GM18511 (cell line): ENCODE results near the gene JDP2.

Source experiments
- ATAC-seq: cut with Tn5 transposase; IDR thresholded peaks from one replicate; pipeline ENCODE4 v1.9.1; 2021; ENCODE audit warnings: mild to moderate bottlenecking, moderate library complexity; ENCODE audit not compliant: unreplicated experiment

The JDP2 gene

DNA sequence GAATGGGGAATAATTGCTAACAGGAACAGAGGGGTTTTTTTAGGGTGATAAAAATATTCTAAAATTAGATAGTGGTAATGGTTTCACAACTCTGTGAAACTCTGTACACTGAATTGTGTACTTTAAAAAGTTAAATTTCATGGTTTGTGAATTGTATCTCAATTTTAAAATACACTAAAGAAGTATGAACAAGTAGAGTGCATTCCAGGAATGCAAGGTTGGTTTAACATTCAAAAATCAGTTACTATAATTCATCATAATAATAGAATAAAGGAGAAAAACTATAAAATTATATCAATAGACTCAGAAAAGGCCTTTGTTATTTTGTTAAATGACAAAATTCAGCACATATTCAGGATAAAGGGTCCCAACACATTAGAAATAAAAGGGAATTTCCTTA is 83.4 kb downstream of the JDP2 start:
- ATAC-seq: no peak

- peak; percentile 34 for ATAC-seq
Measured at GRCh38 chr14:75513911-75514672, 86.3 kb downstream of the JDP2 start.

DNA sequence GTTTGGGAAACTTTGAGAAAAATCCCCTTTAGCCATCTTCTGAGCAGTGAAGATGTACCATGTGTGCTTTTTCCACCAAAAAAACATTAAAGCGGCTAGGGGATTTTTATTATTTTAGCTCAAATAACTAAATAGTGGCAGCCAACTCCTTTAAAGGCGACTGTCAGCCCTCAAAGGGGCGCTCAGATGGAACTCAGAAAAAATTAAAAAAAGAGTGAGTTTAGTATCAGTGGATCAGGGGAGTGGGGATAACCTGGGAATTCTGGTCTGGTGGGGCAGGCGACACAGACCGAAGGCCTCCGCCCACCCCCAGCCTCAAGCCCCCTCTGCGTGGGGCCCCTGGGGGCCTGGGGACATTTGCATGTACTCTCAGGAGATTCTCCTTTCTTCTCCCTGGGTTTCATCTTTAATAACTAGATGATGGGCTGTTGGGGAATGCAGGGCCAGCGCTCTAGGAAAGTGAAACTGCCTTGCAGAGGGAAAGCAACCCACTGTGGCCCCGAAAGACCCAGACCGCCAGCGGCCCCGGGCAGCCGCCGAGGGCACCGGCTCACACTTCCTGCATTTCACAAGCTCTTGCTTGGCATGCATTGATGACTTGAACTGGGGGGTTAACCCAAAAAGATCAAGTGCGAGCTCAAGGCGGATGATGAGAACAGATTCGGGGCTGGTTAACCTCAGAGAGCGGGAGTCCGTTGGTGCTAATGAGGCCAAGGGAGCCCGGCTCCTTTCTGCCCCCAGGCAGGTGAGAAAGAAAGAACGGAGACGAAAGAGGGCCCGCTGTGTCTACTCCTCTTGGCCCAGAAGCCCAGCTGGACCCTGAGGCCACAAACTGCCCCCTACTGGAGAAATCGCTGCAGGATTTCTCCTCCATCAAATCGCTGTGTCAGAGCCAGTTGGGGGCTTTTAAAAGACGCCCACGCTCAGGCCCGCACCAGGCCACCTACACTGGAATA is 87.1 kb downstream of the JDP2 start:
- ATAC-seq: peak; percentile 67

DNA sequence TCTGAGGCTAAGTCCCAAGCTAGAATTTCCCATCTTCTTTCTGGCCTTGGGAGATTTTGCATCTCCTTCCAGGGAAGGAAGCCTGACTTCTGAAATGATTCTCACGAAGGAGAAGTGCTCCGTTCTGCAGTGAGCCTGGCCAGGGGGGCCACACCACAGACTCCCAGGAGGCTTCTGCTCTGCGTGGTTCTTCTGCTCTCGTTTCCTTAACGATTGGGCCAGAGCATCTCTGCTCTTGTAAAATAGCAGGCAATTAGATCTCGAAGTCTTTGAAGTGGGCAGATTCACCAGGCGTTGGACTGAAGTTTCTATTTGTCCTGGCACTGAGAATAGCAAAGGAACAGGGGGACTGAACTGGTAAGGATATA is 87.8 kb downstream of the JDP2 start:
- peak; percentile 54 for ATAC-seq

DNA sequence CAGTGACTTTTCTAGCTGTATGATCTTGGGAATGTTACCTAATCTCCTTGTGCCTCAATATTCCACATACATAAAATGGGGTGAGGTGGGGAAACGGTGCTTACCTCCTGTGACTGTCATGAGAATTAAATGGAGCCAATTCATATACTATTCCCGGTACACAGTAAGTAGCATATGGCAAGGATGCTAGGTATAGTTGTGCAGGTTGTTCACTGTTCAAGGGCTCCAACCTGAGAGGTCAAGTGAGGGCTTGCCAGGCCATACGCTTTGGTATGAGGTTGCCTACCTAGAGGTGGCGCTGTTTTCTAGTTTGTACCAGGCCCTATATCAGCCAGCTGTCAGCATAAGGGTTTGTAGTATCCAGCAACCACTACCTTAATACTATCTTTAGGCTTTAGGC is 90.8 kb downstream of the JDP2 start:
- no peak for ATAC-seq

- no peak for ATAC-seq
Measured at GRCh38 chr14:75519394-75519793, 91.6 kb downstream of the JDP2 start.

- no peak for ATAC-seq
Measured at GRCh38 chr14:75519826-75520728, 92.3 kb downstream of the JDP2 start.

GRCh38 chr14:75520852-75521251 is 93.0 kb downstream of the JDP2 start:
- no peak for ATAC-seq

DNA sequence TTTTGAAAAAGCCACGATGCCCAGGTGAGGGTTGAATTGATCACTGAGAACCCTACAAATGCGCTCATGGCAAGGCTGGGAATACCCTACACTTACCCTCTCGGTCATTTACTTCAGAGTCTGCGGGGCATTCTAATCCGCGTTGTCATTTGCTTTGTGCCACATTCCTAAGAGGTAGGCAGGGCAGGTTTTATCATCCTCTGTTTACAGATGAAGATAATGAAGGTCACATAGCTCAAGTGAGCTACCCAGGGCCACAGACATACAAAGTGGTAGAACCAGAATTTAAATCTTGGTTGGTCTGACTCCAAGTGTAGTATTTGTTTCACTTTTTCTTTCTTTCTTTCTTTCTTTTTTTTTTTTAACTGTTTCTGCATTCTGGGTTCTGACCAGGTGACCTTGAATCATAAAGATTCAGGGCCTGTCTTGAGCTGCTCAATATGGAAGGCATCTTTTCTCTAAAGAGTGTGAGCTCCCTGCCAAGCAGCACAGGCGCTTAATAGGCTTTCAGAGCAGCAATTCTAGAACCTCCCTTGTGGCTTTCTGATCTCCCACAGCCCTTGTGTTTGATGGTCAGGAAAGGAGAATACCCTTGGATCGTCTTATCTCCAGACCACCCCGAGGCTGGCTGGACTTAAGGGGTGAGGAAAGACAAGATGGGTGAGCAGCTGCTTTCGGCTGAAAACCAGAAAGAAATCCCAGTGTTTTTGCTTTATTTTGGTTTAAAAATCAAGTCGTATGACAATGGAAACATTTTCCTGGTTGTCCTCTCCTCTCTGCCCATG is 93.8 kb downstream of the JDP2 start:
- ATAC-seq: peak; percentile 32

DNA sequence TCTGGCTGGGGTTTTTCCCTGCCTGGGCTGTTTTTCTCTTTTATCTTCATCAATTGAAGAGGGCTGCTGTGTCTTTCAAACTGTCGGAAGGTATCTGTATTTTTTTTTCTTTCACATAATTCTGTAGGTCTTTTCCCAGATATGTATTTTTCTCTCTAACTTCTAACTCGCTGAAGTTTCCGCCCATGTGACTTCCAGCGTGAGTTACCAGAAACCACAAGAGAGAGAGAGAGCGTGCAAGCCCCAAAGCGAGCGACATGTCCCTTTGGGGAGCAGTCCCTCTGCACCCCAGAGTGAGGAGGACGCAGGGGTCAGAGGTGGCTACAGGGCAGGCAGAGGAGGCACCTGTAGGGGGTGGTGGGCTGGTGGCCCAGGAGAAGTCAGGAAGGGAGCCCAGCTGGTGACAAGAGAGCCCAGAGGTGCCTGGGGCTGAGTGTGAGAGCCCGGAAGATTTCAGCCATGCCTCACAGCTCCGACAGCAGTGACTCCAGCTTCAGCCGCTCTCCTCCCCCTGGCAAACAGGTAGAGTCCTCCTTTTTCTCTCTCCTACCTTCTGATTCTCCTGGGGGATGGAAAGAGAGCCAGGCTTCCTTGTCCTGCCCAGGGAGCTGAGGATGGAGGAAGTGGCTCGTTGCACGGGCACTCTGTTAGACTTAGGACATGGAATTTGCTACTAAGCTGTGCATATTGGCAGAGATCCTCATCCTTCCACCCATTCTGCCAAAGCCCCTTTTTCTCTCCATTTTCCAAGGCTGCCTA is 94.6 kb downstream of the JDP2 start, which contains the start of gene BATF:
TSS of gene BATF (plus strand) at position 246 of the 759 bp plus-strand sequence. CDS start at position 460, 214 bp downstream.
- peak; percentile 83 for ATAC-seq

- no peak for ATAC-seq
Measured at GRCh38 chr14:75522983-75523318, 95.1 kb downstream of the JDP2 start.
